Liver (tissue), 9 donors: ENCODE data around the gene MBD4. TPM values are rescaled to one million over a fixed set of nuclear protein-coding genes. Genes with fewer than 3 reads are reported as not detected.

Source experiments
- DNase-seq: peaks from one replicate; pipeline ENCODE4 v3.0.0-alpha.2; 2017; ENCODE audit warnings: low spot score
- H3K27ac ChIP-seq, 2 donors: one replicate each; pipeline ENCODE4 v1.7.0; 2013; ENCODE audit warnings: inconsistent platforms in 2 of 2, low read length in 2 of 2, control low read depth in 1 of 2, low read depth in 1 of 2, mild to moderate bottlenecking in 1 of 2
- H3K27me3 ChIP-seq, 4 donors: one replicate each; pipeline versions ENCODE4 v1.6.1 to v1.7.0; 2013; ENCODE audit warnings: low read length in 3 of 4, inconsistent platforms in 1 of 4, mild to moderate bottlenecking in 1 of 4, moderate library complexity in 1 of 4; ENCODE audit not compliant: control insufficient read depth in 4 of 4, insufficient read depth in 4 of 4
- H3K36me3 ChIP-seq, 4 donors: one replicate each; pipeline versions ENCODE4 v1.6.1 to v1.7.0; 2013; ENCODE audit warnings: low read length in 3 of 4, mild to moderate bottlenecking in 3 of 4, low read depth in 1 of 4, moderate library complexity in 1 of 4; ENCODE audit not compliant: control insufficient read depth in 4 of 4, insufficient read depth in 3 of 4
- H3K4me1 ChIP-seq, 4 donors: one replicate each; pipeline versions ENCODE4 v1.6.1 to v1.7.0; 2013; ENCODE audit warnings: low read length in 3 of 4, mild to moderate bottlenecking in 3 of 4, moderate library complexity in 1 of 4; ENCODE audit not compliant: control insufficient read depth in 4 of 4, insufficient read depth in 4 of 4
- H3K4me3 ChIP-seq, 3 donors: one replicate each; pipeline versions ENCODE4 v1.6.1 to v1.7.0; 2013; ENCODE audit warnings: low read length in 3 of 3, control low read depth in 1 of 3, low read depth in 1 of 3, mild to moderate bottlenecking in 1 of 3
- H3K9ac ChIP-seq, 2 donors: one replicate each; pipeline ENCODE4 v1.7.0; 2013; ENCODE audit warnings: low read length in 2 of 2, mild to moderate bottlenecking in 2 of 2, moderate library complexity in 2 of 2, control low read depth in 1 of 2, low read depth in 1 of 2
- H3K9me3 ChIP-seq, 4 donors: one replicate each; pipeline versions ENCODE4 v1.6.1 to v1.7.0; 2013; ENCODE audit warnings: low read length in 3 of 4; ENCODE audit not compliant: control insufficient read depth in 4 of 4
- FOXA1 ChIP-seq: IDR thresholded peaks from 2 replicates; pipeline ENCODE4 v1.6.1; 2016; ENCODE audit warnings: antibody characterized with exemption
- FOXA2 ChIP-seq: IDR thresholded peaks from 2 replicates; pipeline ENCODE4 v1.6.1; 2016; ENCODE audit warnings: antibody characterized with exemption
- GABPA ChIP-seq, 2 donors: IDR thresholded peaks in 1 of 2; conservative IDR thresholded peaks in 1 of 2; 2 replicates each; pipeline ENCODE4 v1.6.1; 2016; ENCODE audit warnings: antibody characterized with exemption in 2 of 2, mild to moderate bottlenecking in 1 of 2, moderate library complexity in 1 of 2
- HNF4G ChIP-seq: IDR thresholded peaks from 2 replicates; pipeline ENCODE4 v1.6.1; 2016; ENCODE audit warnings: antibody characterized with exemption
- JUND ChIP-seq, 2 donors: IDR thresholded peaks; 2 replicates each; pipeline ENCODE4 v1.6.1; 2016; ENCODE audit warnings: antibody characterized with exemption in 2 of 2
- NR2F2 ChIP-seq: IDR thresholded peaks from 2 replicates; pipeline ENCODE4 v1.6.1; 2016; ENCODE audit warnings: antibody characterized with exemption
- RAD21 ChIP-seq, 2 donors: IDR thresholded peaks; 2 replicates each; pipeline ENCODE4 v1.6.1; 2016; ENCODE audit warnings: antibody characterized with exemption in 2 of 2, mild to moderate bottlenecking in 2 of 2
- SP1 ChIP-seq: IDR thresholded peaks from 2 replicates; pipeline ENCODE4 v1.6.1; 2018; ENCODE audit warnings: antibody characterized with exemption, mild to moderate bottlenecking
- TAF1 ChIP-seq: conservative IDR thresholded peaks from 2 replicates; pipeline ENCODE4 v1.6.1; 2016; ENCODE audit warnings: antibody characterized with exemption, mild to moderate bottlenecking
- YY1 ChIP-seq: IDR thresholded peaks from 2 replicates; pipeline ENCODE4 v1.6.1; 2016; ENCODE audit warnings: antibody characterized with exemption, mild to moderate bottlenecking
- WGBS: extraction: QIAGEN DNeasy Blood & Tissue Kit; methylation state at CpG from one replicate; pipeline ENCODE4 v1.1.7; 2013; 5-methylcytosine and 5-hydroxymethylcytosine counted together
- polyA plus RNA-seq, 2 donors: library from polyadenylated mRNA; stranded (reverse) in 1 of 2; unstranded in 1 of 2; fragments of 200-250 nt in 1 of 2; fragments of >200 nt in 1 of 2; fragmentation: Nextera tagmentation in 1 of 2; extraction: Ambion mirVana in 1 of 2; gene quantifications; one replicate each; pipeline versions ENCODE4 v1.2.1 to v1.2.3, GENCODE V29; 2013 to 2015
- total RNA-seq, 2 donors: library from RNA; depleted of rRNA; stranded (reverse); fragments of >200 nt; gene quantifications; one replicate each; pipeline ENCODE4 v1.2.3, GENCODE V29; 2014
- TF ChIP-seq, protein P1 (sequence below): IDR thresholded peaks from 2 replicates; pipeline ENCODE4 v1.6.1; 2016; ENCODE audit warnings: antibody characterized with exemption, mild to moderate bottlenecking
- TF ChIP-seq, protein P2 (sequence below): fragments of 150-350 bp; IDR thresholded peaks from 2 replicates; pipeline ENCODE4 v1.5.1; 2017; ENCODE audit warnings: improper control_type of control experiment, low read depth, low read length; ENCODE audit not compliant: missing input control
- TF ChIP-seq, protein P3 (sequence below): IDR thresholded peaks from 2 replicates; pipeline ENCODE4 v1.6.1; 2016; ENCODE audit warnings: antibody characterized with exemption
- TF ChIP-seq, protein P4 (sequence below): IDR thresholded peaks from 2 replicates; pipeline ENCODE4 v1.6.1; 2016; ENCODE audit warnings: antibody characterized with exemption
- TF ChIP-seq, protein P5 (sequence below): IDR thresholded peaks from 2 replicates; pipeline ENCODE4 v1.6.1; 2016; ENCODE audit warnings: antibody characterized with exemption
- donor health status: healthy.
- donor health status: healthy.
- donor health status: healthy.
- donor health status: healthy.
- donor health status: healthy.

Gene MBD4
- total and polyA plus RNA-seq, 4 donors = 16.9 to 24.8 (median 17.2) TPM

DNA sequence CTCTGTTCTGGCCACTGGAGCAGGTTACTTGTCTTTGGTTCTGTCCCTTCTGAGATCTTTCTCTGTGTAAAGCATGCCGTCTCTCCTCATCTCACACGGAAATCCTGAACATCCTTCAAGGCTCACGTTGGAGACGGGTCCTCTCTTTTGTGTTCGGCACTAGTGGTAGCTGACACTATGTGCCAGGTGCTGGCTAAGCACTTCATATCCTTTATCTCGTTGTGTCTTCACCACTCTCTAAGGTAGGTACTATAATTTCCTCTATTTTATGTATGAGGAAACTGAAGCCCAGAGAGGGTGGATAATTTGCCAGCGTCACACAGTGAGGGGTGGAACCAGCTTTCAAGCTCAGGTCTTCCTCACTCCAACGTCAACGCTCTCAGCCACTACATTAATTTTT is 1.5 kb upstream of the MBD4 start:
- Histone ChIP-seq H3K36me3 (peaks cover 0 to 10% (median 7%) of the 10 kb centered on the region in 4 donors), H3K27me3 (no peaks in the 10 kb centered on the region), H3K27ac (peak overlapping the region; percentile 86), H3K4me3 (peak overlapping the region in 2 of 3 donors; percentile 16 to 84), H3K4me1 (peaks cover 0 to 53% (median 30%) of the 10 kb centered on the region in 4 donors), H3K9ac (peak overlapping the region; percentile 13 to 87), H3K9me3 (no peaks in the 10 kb centered on the region)
- no peak for DNase-seq
- WGBS = 47% methylated on average over 9 of the region's 9 CpGs
- TF ChIP-seq, protein P1, sequence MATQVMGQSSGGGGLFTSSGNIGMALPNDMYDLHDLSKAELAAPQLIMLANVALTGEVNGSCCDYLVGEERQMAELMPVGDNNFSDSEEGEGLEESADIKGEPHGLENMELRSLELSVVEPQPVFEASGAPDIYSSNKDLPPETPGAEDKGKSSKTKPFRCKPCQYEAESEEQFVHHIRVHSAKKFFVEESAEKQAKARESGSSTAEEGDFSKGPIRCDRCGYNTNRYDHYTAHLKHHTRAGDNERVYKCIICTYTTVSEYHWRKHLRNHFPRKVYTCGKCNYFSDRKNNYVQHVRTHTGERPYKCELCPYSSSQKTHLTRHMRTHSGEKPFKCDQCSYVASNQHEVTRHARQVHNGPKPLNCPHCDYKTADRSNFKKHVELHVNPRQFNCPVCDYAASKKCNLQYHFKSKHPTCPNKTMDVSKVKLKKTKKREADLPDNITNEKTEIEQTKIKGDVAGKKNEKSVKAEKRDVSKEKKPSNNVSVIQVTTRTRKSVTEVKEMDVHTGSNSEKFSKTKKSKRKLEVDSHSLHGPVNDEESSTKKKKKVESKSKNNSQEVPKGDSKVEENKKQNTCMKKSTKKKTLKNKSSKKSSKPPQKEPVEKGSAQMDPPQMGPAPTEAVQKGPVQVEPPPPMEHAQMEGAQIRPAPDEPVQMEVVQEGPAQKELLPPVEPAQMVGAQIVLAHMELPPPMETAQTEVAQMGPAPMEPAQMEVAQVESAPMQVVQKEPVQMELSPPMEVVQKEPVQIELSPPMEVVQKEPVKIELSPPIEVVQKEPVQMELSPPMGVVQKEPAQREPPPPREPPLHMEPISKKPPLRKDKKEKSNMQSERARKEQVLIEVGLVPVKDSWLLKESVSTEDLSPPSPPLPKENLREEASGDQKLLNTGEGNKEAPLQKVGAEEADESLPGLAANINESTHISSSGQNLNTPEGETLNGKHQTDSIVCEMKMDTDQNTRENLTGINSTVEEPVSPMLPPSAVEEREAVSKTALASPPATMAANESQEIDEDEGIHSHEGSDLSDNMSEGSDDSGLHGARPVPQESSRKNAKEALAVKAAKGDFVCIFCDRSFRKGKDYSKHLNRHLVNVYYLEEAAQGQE = no peak
- TF ChIP-seq FOXA1 (no peak), GABPA (IDR thresholded peaks at IDR 0.05 in 1 of 2, conservative IDR thresholded peaks at IDR 0.05 in 1 of 2) (no peak), TAF1 (no peak)
- TF ChIP-seq, protein P2, sequence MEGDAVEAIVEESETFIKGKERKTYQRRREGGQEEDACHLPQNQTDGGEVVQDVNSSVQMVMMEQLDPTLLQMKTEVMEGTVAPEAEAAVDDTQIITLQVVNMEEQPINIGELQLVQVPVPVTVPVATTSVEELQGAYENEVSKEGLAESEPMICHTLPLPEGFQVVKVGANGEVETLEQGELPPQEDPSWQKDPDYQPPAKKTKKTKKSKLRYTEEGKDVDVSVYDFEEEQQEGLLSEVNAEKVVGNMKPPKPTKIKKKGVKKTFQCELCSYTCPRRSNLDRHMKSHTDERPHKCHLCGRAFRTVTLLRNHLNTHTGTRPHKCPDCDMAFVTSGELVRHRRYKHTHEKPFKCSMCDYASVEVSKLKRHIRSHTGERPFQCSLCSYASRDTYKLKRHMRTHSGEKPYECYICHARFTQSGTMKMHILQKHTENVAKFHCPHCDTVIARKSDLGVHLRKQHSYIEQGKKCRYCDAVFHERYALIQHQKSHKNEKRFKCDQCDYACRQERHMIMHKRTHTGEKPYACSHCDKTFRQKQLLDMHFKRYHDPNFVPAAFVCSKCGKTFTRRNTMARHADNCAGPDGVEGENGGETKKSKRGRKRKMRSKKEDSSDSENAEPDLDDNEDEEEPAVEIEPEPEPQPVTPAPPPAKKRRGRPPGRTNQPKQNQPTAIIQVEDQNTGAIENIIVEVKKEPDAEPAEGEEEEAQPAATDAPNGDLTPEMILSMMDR = no peak
- TF ChIP-seq, protein P3, sequence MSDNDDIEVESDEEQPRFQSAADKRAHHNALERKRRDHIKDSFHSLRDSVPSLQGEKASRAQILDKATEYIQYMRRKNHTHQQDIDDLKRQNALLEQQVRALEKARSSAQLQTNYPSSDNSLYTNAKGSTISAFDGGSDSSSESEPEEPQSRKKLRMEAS = no peak

DNA sequence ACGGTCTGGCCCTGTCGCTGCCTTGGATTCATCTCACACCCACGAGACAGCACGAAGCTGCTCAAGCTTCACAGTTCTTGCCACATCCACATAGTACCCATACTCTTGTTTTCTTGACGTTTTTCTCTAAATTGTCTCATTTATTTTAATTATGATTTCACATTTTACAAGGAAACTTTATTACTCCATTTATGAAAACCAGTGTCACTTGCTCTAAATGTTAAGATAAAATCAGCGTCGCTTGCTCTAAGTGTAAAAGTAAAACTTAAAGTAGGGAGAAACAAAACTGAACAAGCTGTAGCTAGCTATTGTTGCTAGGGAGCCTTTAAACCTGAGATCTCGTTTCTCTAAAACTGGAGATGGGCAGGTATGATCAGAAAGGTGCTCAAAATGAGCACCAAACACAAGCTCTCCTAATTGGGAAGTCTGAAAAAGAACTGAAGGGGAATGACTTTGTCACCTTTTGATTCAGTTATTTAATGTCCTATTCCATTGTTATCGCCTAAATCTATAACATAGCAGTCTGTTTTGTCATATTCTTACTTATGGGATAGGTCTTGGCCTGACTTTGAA is 956 bp upstream of the MBD4 start:
- DNase-seq = no peak
- 9% methylated on average over 9 of the region's 9 CpGs for WGBS
- Histone ChIP-seq H3K9me3 (no peaks in the 10 kb centered on the region), H3K9ac (peak overlapping the region; percentile 44 to 87), H3K4me3 (peak overlapping the region; percentile 78 to 84 (median 81)), H3K27me3 (no peaks in the 10 kb centered on the region), H3K4me1 (peaks cover 0 to 57% (median 33%) of the 10 kb centered on the region in 4 donors), H3K27ac (peak overlapping the region; percentile 86), H3K36me3 (peaks cover 0 to 12% (median 7%) of the 10 kb centered on the region in 4 donors)
- TF ChIP-seq, protein P1 = no peak
- no peak for TF ChIP-seq SP1
- no peak for TF ChIP-seq FOXA2
- no peak for TF ChIP-seq GABPA (IDR thresholded peaks at IDR 0.05 in 1 of 2, conservative IDR thresholded peaks at IDR 0.05 in 1 of 2)
- no peak for TF ChIP-seq RAD21 (IDR thresholded peaks at IDR 0.05)
- TF ChIP-seq NR2F2 = no peak
- no peak for TF ChIP-seq YY1
- TF ChIP-seq, protein P4, sequence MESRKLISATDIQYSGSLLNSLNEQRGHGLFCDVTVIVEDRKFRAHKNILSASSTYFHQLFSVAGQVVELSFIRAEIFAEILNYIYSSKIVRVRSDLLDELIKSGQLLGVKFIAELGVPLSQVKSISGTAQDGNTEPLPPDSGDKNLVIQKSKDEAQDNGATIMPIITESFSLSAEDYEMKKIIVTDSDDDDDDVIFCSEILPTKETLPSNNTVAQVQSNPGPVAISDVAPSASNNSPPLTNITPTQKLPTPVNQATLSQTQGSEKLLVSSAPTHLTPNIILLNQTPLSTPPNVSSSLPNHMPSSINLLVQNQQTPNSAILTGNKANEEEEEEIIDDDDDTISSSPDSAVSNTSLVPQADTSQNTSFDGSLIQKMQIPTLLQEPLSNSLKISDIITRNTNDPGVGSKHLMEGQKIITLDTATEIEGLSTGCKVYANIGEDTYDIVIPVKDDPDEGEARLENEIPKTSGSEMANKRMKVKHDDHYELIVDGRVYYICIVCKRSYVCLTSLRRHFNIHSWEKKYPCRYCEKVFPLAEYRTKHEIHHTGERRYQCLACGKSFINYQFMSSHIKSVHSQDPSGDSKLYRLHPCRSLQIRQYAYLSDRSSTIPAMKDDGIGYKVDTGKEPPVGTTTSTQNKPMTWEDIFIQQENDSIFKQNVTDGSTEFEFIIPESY = no peak
- TF ChIP-seq HNF4G = no peak
- TF ChIP-seq JUND (IDR thresholded peaks at IDR 0.05) = no peak
- TF ChIP-seq, protein P5, sequence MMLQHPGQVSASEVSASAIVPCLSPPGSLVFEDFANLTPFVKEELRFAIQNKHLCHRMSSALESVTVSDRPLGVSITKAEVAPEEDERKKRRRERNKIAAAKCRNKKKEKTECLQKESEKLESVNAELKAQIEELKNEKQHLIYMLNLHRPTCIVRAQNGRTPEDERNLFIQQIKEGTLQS = no peak
- TF ChIP-seq TAF1 = no peak
- no peak for TF ChIP-seq FOXA1
- TF ChIP-seq, protein P2 = no peak
